ENCODE results near the gene PPIL1. TPM values are rescaled to one million over a fixed set of nuclear protein-coding genes. Genes with fewer than 3 reads are reported as not detected.
"Not testable (repeated sequence)": the region's sequence is repeated elsewhere in the genome, so short reads cannot be mapped to it uniquely, and the experiment has no call there.

The PPIL1 gene
- total RNA-seq, 2 donors from 2014 or later, result 3.8 to 4.5 TPM

GRCh38 chr6:36818756-36819155 lies 55.8 kb downstream of the PPIL1 start:
- DNase-seq (no peak), ATAC-seq (no peak)
- no peak overlapping the region for H3K27ac Mint-ChIP-seq
- H3K36me3 Mint-ChIP-seq (ENCODE audit: low read depth), result no peaks in the 10 kb centered on the region
- H3K27me3 Mint-ChIP-seq, result no peaks in the 10 kb centered on the region
- peaks cover 2% of the 10 kb centered on the region for H3K4me1 Mint-ChIP-seq
- no peak overlapping the region for H3K4me3 Mint-ChIP-seq
- H3K9me3 ChIP-seq (ENCODE audit: control insufficient read depth, low read length, poor library complexity, severe bottlenecking), result no peaks in the 10 kb centered on the region

DNA sequence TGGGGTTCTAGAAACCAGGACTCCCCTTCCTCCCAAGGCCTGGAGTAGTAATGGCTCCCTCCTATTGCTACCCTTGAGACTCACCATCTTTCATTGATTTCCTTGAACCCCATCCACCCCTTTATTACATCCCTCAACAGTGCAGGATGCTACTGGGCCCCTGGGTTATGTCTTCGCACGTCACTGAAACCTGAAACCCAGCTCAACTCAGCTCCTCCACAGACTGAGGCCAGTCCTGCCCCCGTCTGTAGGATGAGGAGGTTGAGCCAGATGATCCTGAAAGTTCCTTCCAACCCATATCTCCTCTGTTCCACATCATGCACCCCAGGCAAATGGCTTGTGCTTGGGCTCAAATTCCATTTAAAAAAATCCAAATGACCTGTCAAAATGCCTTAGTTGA lies 56.8 kb downstream of the PPIL1 start:
- DNase-seq (no peak), ATAC-seq (no peak)
- H3K27ac Mint-ChIP-seq, result no peak overlapping the region
- H3K4me3 Mint-ChIP-seq, result no peak overlapping the region
- no peaks in the 10 kb centered on the region for H3K27me3 Mint-ChIP-seq
- peaks cover 2% of the 10 kb centered on the region for H3K4me1 Mint-ChIP-seq
- no peaks in the 10 kb centered on the region for H3K9me3 ChIP-seq (ENCODE audit: control insufficient read depth, low read length, poor library complexity, severe bottlenecking)
- no peaks in the 10 kb centered on the region for H3K36me3 Mint-ChIP-seq (ENCODE audit: low read depth)

- Mint-ChIP-seq H3K27ac (no peak overlapping the region), H3K4me3 (no peak overlapping the region), H3K27me3 (no peaks in the 10 kb centered on the region), H3K36me3 (ENCODE audit: low read depth) (no peaks in the 10 kb centered on the region), H3K4me1 (peaks cover 2% of the 10 kb centered on the region)
- ATAC-seq, result no peak
- DNase-seq, result no peak
- no peaks in the 10 kb centered on the region for H3K9me3 ChIP-seq (ENCODE audit: control insufficient read depth, low read length, poor library complexity, severe bottlenecking)
These were observed 57.3 kb downstream of the PPIL1 start for GRCh38 chr6:36817176-36817817.

- H3K4me3 Mint-ChIP-seq, result no peak overlapping the region
- H3K27ac Mint-ChIP-seq, result no peak overlapping the region
- H3K4me1 Mint-ChIP-seq, result peaks cover 2% of the 10 kb centered on the region
- ATAC-seq (no peak), DNase-seq (no peak)
- no peaks in the 10 kb centered on the region for H3K27me3 Mint-ChIP-seq
- H3K36me3 Mint-ChIP-seq (ENCODE audit: low read depth), result no peaks in the 10 kb centered on the region
- no peaks in the 10 kb centered on the region for H3K9me3 ChIP-seq (ENCODE audit: control insufficient read depth, low read length, poor library complexity, severe bottlenecking)
These were observed 58.5 kb downstream of the PPIL1 start for GRCh38 chr6:36815962-36816735.

- Mint-ChIP-seq H3K36me3 (ENCODE audit: low read depth) (no peaks in the 10 kb centered on the region), H3K4me3 (no peak overlapping the region), H3K27ac (no peak overlapping the region), H3K4me1 (no peaks in the 10 kb centered on the region), H3K27me3 (peaks cover 2% of the 10 kb centered on the region)
- no peak for DNase-seq
- ATAC-seq, result no peak
- no peaks in the 10 kb centered on the region for H3K9me3 ChIP-seq (ENCODE audit: control insufficient read depth, low read length, poor library complexity, severe bottlenecking)
These were observed 60.4 kb downstream of the PPIL1 start for GRCh38 chr6:36814249-36814648.

GRCh38 chr6:36813526-36813925 lies 61.1 kb downstream of the PPIL1 start:
- Mint-ChIP-seq H3K27ac (no peak overlapping the region), H3K36me3 (ENCODE audit: low read depth) (no peaks in the 10 kb centered on the region), H3K4me3 (no peak overlapping the region), H3K4me1 (no peaks in the 10 kb centered on the region), H3K27me3 (peaks cover 10% of the 10 kb centered on the region)
- H3K9me3 ChIP-seq (ENCODE audit: control insufficient read depth, low read length, poor library complexity, severe bottlenecking), result no peaks in the 10 kb centered on the region
- DNase-seq (no peak), ATAC-seq (no peak)

GRCh38 chr6:36813047-36813446 lies 61.6 kb downstream of the PPIL1 start:
- H3K4me3 Mint-ChIP-seq; H3K9me3 ChIP-seq (ENCODE audit: control insufficient read depth, low read length, poor library complexity, severe bottlenecking); H3K27ac Mint-ChIP-seq; H3K36me3 Mint-ChIP-seq (ENCODE audit: low read depth); DNase-seq; ATAC-seq; H3K4me1 Mint-ChIP-seq: not testable (repeated sequence)
- H3K27me3 Mint-ChIP-seq, result peaks cover 14% of the 10 kb centered on the region

- no peak for ATAC-seq
- H3K9me3 ChIP-seq (ENCODE audit: control insufficient read depth, low read length, poor library complexity, severe bottlenecking), result no peaks in the 10 kb centered on the region
- H3K27ac Mint-ChIP-seq, result no peak overlapping the region
- DNase-seq, result no peak
- peaks cover 36% of the 10 kb centered on the region for H3K27me3 Mint-ChIP-seq
- peaks cover 5% of the 10 kb centered on the region for H3K36me3 Mint-ChIP-seq (ENCODE audit: low read depth)
- no peak overlapping the region for H3K4me3 Mint-ChIP-seq
- peaks cover 2% of the 10 kb centered on the region for H3K4me1 Mint-ChIP-seq
These were observed 64.4 kb downstream of the PPIL1 start for GRCh38 chr6:36809941-36810803.

GRCh38 chr6:36809156-36809555 lies 65.4 kb downstream of the PPIL1 start:
- ATAC-seq (no peak), DNase-seq (no peak)
- peaks cover 5% of the 10 kb centered on the region for H3K36me3 Mint-ChIP-seq (ENCODE audit: low read depth)
- H3K4me1 Mint-ChIP-seq, result peaks cover 4% of the 10 kb centered on the region
- H3K27me3 Mint-ChIP-seq, result peaks cover 46% of the 10 kb centered on the region
- H3K27ac Mint-ChIP-seq, result no peak overlapping the region
- no peak overlapping the region for H3K4me3 Mint-ChIP-seq
- no peaks in the 10 kb centered on the region for H3K9me3 ChIP-seq (ENCODE audit: control insufficient read depth, low read length, poor library complexity, severe bottlenecking)

DNA sequence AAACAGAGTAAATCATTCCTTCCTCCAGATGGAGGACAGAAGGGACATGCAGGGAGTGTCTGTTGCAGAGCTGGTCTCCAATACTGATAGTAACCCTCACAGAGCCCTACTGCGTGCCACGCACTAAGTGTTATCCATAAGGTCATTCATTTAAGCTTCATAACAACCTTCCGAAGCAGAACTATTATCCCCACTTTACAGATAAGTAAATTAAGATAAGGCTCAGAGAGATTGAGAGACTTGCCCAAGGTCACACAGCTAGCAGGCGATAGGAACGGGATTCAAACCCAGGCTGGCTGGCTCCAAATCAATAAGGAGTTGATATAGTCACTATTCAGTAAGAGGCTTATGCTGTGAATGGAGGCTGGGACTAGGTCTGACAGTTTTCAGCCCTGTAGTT lies 66.0 kb downstream of the PPIL1 start:
- no peak overlapping the region for H3K27ac Mint-ChIP-seq

DNA sequence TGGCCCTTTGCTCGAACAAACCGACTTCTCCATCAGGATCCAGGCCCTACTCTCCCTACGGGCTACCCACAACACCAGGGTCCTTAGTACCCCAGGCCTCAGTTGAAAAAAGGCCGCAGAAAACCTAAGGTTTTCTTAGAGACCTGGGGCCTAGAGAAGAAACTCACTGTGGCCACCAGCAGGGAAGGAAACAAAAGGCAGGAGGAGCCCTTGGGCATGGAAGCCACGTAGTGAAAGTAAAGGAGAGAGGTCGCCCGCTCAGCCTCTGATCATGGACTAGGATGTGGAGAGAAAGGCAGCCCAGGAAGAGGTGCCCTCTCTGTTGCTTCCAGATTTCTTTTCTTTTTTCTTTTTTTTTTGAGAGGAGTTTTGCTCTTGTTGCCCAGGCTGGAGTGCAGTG lies 66.9 kb downstream of the PPIL1 start:
- H3K27ac Mint-ChIP-seq, result no peak overlapping the region
- no peak for DNase-seq

More for the DNA sequence above, 66.0 kb downstream of the PPIL1 start:
- DNase-seq, result no peak
- no peaks in the 10 kb centered on the region for H3K9me3 ChIP-seq (ENCODE audit: control insufficient read depth, low read length, poor library complexity, severe bottlenecking)
- peaks cover 5% of the 10 kb centered on the region for H3K36me3 Mint-ChIP-seq (ENCODE audit: low read depth)
- H3K4me1 Mint-ChIP-seq, result peaks cover 4% of the 10 kb centered on the region
- peaks cover 49% of the 10 kb centered on the region for H3K27me3 Mint-ChIP-seq
- no peak overlapping the region for H3K4me3 Mint-ChIP-seq
- no peak for ATAC-seq

DNA sequence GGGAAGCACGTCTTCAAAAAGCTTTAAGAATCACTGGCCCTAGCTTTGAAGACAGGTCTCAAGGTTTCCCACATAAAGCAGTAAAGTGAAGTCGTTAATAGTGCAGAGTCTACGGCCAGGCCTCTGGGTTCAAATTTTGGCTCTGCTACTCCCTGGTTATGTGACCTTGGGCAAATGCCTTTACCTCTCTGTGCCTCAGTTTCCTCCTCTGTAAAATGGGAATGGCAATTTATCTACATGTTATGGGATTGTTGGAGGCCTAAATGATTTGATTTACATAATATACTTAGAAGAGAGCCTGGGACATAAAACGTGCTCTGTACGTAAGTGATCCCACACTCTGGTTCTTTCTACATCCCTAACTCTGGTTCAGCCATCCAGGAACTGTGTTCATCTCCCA lies 67.5 kb downstream of the PPIL1 start:
- Mint-ChIP-seq H3K4me3 (no peak overlapping the region), H3K4me1 (peaks cover 4% of the 10 kb centered on the region), H3K27me3 (peaks cover 53% of the 10 kb centered on the region), H3K27ac (no peak overlapping the region), H3K36me3 (ENCODE audit: low read depth) (peaks cover 5% of the 10 kb centered on the region)
- H3K9me3 ChIP-seq (ENCODE audit: control insufficient read depth, low read length, poor library complexity, severe bottlenecking), result no peaks in the 10 kb centered on the region
- DNase-seq (no peak), ATAC-seq (no peak)

More for the DNA sequence above, 66.9 kb downstream of the PPIL1 start:
- H3K36me3 Mint-ChIP-seq (ENCODE audit: low read depth), result peaks cover 5% of the 10 kb centered on the region
- peaks cover 53% of the 10 kb centered on the region for H3K27me3 Mint-ChIP-seq
- H3K4me3 Mint-ChIP-seq, result no peak overlapping the region
- ATAC-seq, result no peak
- H3K9me3 ChIP-seq (ENCODE audit: control insufficient read depth, low read length, poor library complexity, severe bottlenecking), result no peaks in the 10 kb centered on the region
- peaks cover 4% of the 10 kb centered on the region for H3K4me1 Mint-ChIP-seq

- H3K27ac Mint-ChIP-seq, result no peak overlapping the region
- H3K4me3 Mint-ChIP-seq, result no peak overlapping the region
- no peak for DNase-seq
- peaks cover 4% of the 10 kb centered on the region for H3K4me1 Mint-ChIP-seq
- H3K9me3 ChIP-seq (ENCODE audit: control insufficient read depth, low read length, poor library complexity, severe bottlenecking), result no peaks in the 10 kb centered on the region
- peaks cover 5% of the 10 kb centered on the region for H3K36me3 Mint-ChIP-seq (ENCODE audit: low read depth)
- H3K27me3 Mint-ChIP-seq, result peaks cover 53% of the 10 kb centered on the region
- ATAC-seq, result no peak
These were observed 68.7 kb downstream of the PPIL1 start for GRCh38 chr6:36805917-36806316.

Data from T-helper 17 cell (primary cell).